Erythroblast (primary cell): ENCODE results near the gene GATA5.
A peak's percentile ranks its signal among the peaks of the same experiment; 100 is the strongest.

Experiments used
- DNase-seq, 2 experiments: peaks; one replicate each; lab custom pipeline; 2025; lab: John Stamatoyannopoulos, UW
- GATA1 ChIP-seq: IDR thresholded peaks from 2 replicates; pipeline ENCODE4 v1.6.1; 2011; ENCODE audit warnings: low read depth, mild to moderate bottlenecking, control low read depth, low read length, moderate library complexity
- POLR2A ChIP-seq: IDR thresholded peaks from 2 replicates; pipeline ENCODE4 v1.6.1; 2011; ENCODE audit warnings: mild to moderate bottlenecking, low read length

The GATA5 gene, protein sequence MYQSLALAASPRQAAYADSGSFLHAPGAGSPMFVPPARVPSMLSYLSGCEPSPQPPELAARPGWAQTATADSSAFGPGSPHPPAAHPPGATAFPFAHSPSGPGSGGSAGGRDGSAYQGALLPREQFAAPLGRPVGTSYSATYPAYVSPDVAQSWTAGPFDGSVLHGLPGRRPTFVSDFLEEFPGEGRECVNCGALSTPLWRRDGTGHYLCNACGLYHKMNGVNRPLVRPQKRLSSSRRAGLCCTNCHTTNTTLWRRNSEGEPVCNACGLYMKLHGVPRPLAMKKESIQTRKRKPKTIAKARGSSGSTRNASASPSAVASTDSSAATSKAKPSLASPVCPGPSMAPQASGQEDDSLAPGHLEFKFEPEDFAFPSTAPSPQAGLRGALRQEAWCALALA

DNA sequence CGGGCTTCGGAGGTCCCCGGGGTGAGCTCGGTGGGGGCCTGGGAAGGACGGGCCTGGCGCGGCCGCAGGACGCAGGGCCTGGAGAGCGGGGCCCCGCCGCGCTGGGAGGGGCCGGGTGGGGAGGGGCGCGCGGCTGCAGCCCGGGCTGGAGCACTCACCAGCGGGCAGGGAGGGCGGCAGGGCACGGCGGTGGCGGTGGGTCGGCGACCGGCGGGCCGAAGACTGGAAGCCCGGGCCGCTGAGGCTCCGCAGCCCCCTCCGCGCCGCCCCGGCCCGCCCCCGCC, at the start of gene GATA5:
TSS of gene GATA5 (minus strand) at position 224 of the 284 bp plus-strand sequence. CDS start 474 bp downstream, outside the sequence.
- TF ChIP-seq POLR2A (no peak), GATA1 (no peak)
- peak; percentile 77 to 78 for DNase-seq

DNA sequence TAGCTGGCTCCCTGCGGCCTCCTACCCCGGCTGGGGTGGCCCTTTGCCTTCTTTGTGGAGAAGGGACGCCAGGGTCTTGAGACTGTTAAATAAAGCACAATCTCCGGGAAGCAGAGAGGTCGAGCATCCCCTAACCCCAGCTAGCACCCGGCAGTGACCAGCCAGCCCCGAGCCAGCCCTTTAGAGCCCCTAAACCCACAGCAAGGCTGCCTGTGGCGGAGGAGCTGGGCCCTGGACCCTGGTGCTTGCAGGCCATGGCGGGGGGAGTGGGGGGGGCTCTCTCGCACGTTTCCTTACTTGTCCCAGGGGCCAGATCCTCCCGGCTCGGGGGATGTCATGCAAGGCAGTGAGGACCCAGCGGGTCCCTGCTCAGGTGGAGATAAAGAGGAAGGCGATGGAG, 49.2 kb upstream of the GATA5 start:
- TF ChIP-seq GATA1 (no peak), POLR2A (no peak)
- no peak for DNase-seq

DNA sequence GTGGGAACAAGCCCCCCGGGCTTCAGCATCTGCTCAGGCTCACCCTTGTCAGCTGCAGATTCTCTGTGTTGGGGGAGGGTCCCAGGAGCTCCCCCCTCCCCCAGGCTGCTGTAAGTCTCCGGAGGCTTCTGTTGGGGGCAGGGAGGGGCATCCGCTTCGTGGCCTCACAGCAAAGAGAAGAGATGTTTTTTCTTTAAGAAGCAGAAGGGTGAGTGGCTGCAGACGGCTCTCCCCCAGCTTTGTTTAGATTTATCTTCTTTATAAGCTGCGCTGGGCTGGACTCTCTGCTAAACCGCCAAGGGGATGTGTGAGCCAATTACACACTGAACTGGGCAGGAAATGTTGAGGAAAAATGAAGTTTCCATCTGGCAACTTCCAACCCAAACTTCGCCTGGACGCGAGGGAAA, 48.7 kb upstream of the GATA5 start:
- DNase-seq = no peak
- no peak for TF ChIP-seq POLR2A
- no peak for TF ChIP-seq GATA1

DNA sequence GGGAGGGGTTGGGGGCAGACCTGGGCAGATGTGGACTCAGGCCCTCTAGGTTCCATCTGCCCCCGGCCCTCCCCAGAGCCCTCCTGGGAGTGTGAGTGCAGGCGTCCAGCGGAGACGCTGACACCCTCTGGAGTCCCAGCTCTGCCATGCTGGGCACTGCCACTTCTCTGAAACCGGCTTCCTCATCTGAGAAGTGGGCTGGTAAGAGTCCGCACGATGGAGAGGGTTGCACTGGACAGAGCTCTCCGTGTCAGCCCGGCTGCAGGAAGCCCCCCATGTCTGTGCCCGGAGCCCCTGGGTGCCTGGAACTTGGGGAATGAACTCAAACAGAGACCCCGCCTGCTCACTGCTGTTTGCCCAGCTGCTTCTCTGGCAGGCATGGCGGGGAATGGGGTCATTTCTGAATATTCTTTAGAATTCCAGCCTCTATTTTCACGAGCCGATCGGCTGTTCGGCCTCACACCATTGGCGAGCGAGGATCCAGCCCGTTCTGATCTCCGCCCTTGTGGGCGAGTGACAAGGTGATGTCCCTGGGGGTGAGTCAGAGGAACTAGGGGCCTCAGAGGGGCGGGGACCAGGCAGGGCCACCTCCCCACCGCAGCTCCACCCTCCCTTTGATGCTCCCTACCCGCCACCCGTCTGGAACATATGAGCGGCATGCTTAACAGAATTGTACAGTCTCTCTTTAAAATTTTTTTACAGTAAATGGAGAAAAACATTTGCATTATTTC, 47.8 kb upstream of the GATA5 start:
- TF ChIP-seq GATA1 (no peak), POLR2A (peak; percentile 59)
- peak; percentile 89 to 92 for DNase-seq

DNA sequence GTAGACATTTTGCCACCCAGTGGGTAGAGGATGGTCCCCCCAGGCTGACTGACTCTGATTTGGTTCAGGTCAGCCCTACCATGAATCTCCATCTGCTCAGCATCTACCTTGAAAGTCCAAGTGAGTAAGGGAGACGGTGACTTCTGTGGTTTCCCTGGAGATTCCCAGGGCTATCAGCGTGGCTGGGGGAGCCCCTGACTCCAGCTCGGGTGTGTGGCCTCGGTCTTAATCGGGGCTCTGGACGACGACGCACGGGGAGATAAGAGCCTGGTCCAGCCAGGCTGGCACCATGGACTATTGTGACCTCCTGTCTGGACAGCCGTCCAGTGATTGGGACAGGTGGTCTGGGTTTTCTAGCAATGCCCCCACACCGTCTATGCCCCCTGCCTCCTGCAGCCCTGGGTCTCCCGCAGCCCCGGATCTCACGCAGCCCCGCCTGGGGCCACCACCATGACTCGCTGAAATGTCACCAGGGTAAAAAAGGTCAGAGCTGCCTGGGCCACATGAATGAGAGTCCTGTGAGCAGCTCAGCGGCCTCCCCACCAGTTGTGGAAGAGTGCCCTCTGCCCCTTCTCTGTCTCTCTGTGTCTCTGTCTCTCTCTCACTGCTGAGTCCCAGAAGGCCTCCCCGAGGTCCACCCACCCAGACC, 47.1 kb upstream of the GATA5 start:
- peak; percentile 52 to 71 for DNase-seq
- TF ChIP-seq GATA1 = no peak
- TF ChIP-seq POLR2A = no peak

DNA sequence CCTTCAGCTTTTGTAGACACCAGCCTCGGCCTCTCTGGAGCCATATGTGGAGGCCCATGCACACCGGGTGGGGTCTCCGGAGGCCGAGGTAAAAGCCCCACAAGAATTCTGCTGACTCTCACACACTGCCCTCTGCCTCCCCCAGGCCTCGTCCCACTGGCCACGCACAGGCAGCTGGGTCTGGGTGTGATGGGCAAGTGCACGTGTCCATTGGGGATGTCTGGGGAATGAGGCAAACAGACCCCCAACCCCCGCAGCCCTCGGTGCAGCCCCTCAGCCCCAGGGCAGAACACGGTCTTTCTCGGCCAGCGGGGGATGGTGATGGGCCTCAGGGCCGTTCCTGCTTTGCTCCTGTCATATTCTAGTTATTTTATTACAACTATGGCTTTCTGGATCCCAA, 44.0 kb upstream of the GATA5 start:
- no peak for DNase-seq
- TF ChIP-seq POLR2A (no peak), GATA1 (no peak)

DNA sequence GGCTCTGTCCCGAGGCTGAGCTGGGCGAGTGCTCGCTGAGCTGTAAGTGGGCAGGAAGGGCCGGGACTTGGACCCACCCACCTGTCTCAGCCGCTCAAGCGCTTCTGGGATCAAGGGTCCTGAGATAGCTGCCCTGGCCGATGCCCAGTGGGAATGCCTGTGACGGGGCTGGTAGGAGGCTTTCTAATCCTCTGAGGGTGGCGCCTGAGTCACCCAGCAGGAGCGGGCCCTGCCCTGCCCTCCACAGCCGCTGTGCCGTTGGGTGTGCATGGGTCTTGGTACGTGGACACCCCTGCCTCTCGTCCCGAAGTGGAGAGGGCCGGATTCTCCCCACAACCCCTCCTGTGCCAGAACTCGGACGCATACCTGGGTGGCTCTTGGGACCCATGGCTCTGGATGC, 43.1 kb upstream of the GATA5 start:
- no peak for DNase-seq
- TF ChIP-seq GATA1 = no peak
- no peak for TF ChIP-seq POLR2A

DNA sequence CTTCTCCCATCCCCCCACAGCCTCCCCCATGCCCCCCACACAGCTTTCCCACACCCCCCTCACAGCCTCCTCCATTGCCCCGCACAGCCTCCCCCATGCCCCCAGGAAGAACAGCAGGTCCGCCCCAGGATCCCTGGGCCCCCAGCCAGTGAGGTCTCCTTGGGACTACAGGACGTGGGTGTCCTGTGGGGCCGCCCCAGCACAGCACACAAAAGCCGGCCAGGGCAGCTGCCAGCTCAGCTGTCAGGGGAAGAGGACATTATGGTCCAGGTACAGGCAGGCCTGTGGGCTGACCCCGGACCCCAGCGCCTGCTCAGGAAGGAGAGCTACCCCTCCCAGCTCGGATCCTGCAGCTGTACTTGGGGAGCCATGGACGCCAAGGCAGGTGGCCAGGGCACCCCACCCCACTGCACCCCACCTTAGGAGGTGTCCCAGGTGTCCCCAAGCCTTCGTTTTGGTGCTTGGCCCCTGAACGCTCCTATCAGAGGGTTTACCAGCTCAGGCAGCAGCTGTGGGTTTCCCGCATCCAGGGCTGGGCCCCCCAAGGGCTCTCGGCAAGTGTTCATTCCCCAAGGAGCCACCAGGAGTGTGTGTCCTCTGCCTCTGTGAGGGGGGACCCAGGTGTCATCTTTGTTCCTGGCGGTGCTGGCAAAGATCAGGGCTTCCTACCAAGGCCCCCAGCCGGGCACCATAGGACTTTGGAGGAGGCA, 42.3 kb upstream of the GATA5 start:
- TF ChIP-seq GATA1 (no peak), POLR2A (no peak)
- no peak for DNase-seq

DNA sequence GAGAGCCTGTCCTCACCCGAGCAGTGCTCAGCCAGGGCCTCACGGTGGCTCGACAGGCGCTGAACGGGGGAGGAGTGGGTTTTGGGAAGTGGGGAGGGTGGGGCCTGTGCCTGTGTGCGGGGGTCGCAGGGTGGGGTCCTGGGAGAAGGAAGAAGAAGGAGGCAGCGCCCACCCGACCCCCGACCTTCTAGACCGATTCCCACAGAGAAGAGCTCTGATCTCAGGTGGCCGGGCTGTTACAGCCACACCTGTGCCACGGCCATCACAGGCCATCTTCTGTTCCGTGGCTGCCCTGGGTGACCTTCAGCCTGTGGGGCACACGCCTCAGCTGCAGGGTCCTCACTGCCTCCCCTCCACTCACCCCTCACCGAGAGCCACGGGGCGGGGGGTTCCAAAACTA, 41.4 kb upstream of the GATA5 start:
- no peak for DNase-seq
- no peak for TF ChIP-seq POLR2A
- no peak for TF ChIP-seq GATA1

DNA sequence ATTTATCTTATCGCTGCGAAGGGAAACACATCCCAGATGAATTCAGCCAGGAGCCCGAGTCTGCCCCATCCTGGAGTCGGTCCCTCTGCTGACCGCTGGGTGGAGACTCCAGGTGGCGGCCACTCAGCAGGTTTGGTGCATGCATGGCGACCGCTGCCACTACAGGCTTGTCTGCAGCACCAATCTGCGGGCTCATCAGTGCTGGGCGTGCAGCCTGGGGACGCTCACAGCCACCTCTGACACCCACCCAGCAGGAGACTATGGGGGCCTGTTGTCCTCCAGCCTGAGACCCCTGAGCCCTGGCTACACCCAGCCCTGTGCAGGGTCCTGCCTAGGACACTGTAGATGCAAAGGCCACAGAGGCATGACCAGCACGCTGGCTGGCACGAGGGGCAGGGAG, 40.5 kb upstream of the GATA5 start:
- no peak for TF ChIP-seq POLR2A
- no peak for TF ChIP-seq GATA1
- DNase-seq = no peak

DNA sequence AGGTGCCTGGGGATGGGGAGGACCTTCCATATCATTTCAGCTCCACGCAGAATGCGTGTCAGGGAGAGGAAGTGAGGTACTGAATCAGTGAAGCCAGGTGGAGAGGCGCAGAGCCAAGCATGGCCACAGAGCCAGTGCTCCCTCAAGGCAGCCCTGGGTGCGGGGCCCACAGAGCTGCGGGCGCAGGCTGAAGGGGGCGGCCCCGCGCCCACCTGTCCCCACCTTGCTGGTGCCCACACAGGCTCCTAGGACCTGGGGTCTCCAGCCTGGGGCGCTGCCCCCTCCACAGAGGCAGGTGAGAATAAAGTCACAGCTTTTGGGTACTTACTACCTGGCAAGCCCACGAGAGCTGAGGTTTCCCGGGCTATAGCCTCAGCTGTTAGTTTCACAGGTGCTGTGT, 40.0 kb upstream of the GATA5 start:
- DNase-seq = no peak
- TF ChIP-seq POLR2A (no peak), GATA1 (no peak)

DNA sequence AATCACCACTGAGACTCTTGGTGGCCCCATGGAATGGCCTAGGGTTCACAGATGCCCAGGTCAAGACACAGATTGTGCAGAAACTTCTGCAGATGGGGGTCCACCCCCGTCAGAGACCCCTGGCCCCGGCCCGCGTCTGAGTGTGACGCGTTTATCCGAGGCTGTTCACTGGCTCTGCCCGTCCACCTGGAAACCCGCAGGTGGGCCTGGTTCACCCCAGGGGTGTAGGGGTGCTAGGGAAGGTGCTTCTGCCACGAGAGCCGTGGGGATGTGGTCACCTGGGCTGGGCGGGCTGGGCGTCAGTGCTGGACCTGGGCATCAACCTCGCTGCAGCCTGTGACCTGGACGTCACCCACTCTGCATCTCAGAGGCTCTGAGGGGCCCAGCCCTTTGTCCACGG, 39.5 kb upstream of the GATA5 start:
- no peak for DNase-seq
- TF ChIP-seq GATA1 = no peak
- TF ChIP-seq POLR2A = no peak

DNA sequence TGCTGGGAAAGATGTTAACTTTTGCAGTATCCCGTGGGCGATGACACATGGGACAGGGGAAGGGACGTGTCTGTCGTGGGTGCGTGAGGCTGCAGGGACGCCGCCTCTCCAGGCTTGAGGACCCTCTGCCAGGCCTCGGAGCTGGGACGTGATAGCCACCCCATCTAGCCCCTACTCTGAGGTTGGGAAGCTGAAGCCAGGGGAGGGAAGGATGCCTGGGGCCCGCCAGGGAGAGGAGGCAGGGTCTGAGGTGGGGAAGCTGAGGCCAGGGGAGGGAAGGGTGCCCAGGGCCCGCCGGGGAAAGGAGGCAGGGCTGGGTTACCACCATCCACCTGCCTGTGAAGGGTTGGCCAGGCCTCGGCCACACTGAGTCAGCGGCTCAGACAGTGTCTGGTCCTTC, 38.2 kb upstream of the GATA5 start:
- no peak for DNase-seq
- TF ChIP-seq POLR2A (no peak), GATA1 (no peak)
